ENCODE measurements around the gene SPATS2L.

DNA sequence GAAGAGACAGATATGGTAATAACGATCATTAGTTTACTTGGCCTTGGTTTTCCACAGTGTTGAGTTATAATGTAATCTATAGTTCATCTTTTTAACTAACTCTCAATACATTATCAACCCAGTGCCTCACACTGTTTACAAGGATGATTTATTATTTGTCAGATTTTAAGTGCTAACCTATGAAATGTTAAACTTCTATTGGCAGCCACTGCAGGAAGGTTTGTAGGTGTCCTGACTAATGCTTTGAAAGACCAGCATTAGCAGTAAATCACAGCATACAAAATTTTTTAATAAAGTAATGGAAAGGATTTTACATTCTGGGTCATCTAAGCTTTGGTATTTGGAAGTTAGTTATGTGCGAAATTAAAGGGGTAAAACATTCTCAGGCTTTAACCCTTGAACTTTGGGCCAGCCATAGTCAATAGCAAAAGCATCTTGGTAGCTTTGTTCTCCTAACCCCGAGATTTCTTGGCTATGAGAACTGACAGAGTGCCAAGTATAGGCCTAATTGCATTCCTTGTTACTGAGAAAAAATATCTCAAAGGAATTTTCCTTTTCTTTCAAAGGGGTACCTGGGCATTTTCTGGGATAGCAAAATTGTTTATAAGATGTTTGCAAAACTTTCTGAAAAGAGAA lies 30.6 kb downstream of the SPATS2L start:
- no peak for TF ChIP-seq POLR2A (IDR thresholded peaks at IDR 0.05)
- TF ChIP-seq, protein P1, sequence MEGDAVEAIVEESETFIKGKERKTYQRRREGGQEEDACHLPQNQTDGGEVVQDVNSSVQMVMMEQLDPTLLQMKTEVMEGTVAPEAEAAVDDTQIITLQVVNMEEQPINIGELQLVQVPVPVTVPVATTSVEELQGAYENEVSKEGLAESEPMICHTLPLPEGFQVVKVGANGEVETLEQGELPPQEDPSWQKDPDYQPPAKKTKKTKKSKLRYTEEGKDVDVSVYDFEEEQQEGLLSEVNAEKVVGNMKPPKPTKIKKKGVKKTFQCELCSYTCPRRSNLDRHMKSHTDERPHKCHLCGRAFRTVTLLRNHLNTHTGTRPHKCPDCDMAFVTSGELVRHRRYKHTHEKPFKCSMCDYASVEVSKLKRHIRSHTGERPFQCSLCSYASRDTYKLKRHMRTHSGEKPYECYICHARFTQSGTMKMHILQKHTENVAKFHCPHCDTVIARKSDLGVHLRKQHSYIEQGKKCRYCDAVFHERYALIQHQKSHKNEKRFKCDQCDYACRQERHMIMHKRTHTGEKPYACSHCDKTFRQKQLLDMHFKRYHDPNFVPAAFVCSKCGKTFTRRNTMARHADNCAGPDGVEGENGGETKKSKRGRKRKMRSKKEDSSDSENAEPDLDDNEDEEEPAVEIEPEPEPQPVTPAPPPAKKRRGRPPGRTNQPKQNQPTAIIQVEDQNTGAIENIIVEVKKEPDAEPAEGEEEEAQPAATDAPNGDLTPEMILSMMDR (IDR thresholded peaks at IDR 0.05): no peak
